Heart left ventricle (tissue), 16 donors: Measurements from ENCODE around the gene SPACA5. TPM values are rescaled to one million over a fixed set of nuclear protein-coding genes. Genes with fewer than 3 reads are reported as not detected.

ENCODE experiments used
- ATAC-seq, 4 donors: fragments of 200-7000 bp; cut with Tn5 transposase; one replicate each; pipeline ENCODE4 v1.9.1; 2020 to 2022; ENCODE audit warnings: moderate library complexity in 4 of 4, mild to moderate bottlenecking in 3 of 4, moderate number of reproducible peaks in 1 of 4
- DNase-seq, 5 donors: peaks; one replicate each; pipeline ENCODE4 v3.0.0-alpha.2; 2020
- H3K27ac ChIP-seq, 12 donors: fragments of 200-600 bp; sonication (generic) in 4 of 12; one replicate each; pipeline versions ENCODE4 v1.5.0 to v1.8.0; 2016 to 2022; ENCODE audit warnings: mild to moderate bottlenecking in 2 of 12
- H3K27me3 ChIP-seq, 9 donors: fragments of 200-600 bp; sonication (generic) in 2 of 9; one replicate each; pipeline versions ENCODE4 v1.5.1 to v1.8.0; 2016 to 2022; ENCODE audit warnings: mild to moderate bottlenecking in 3 of 9
- H3K36me3 ChIP-seq, 9 donors: fragments of 200-600 bp; sonication (generic) in 2 of 9; one replicate each; pipeline versions ENCODE4 v1.5.0 to v1.8.0; 2018 to 2022; ENCODE audit warnings: mild to moderate bottlenecking in 2 of 9
- H3K4me1 ChIP-seq, 12 donors: fragments of 200-600 bp; sonication (generic) in 4 of 12; one replicate each; pipeline versions ENCODE4 v1.5.0 to v1.8.0; 2016 to 2022; ENCODE audit warnings: mild to moderate bottlenecking in 3 of 12
- H3K4me3 ChIP-seq, 12 donors: fragments of 200-600 bp; sonication (generic) in 4 of 12; one replicate each; pipeline versions ENCODE4 v1.5.0 to v1.8.0; 2017 to 2022; ENCODE audit warnings: mild to moderate bottlenecking in 9 of 12, moderate library complexity in 4 of 12
- H3K9me3 ChIP-seq, 12 donors: fragments of 200-600 bp; sonication (generic) in 4 of 12; one replicate each; pipeline versions ENCODE4 v1.5.0 to v1.8.0; 2016 to 2022; ENCODE audit warnings: mild to moderate bottlenecking in 1 of 12
- POLR2A ChIP-seq, 2 donors: fragments of 450-650 bp; IDR thresholded peaks; one replicate each; pipeline ENCODE4 v1.6.1; 2017; ENCODE audit warnings: antibody characterized with exemption in 2 of 2, mild to moderate bottlenecking in 2 of 2, moderate library complexity in 2 of 2
- WGBS, 4 donors: extraction: QIAGEN DNeasy Blood & Tissue Kit in 2 of 4; methylation state at CpG; one replicate each; pipeline versions ENCODE4 v1.1.5 to v1.1.7; 2013 to 2018; 5-methylcytosine and 5-hydroxymethylcytosine counted together
- intact Hi-C, 10 donors: fragments of 100-400 bp; cut with DNase I; formaldehyde crosslinking; loops; one replicate each; pipeline versions ENCODE4 v1.11.1 to v1.14.2; 2022
- polyA plus RNA-seq, 2 donors: library from polyadenylated mRNA; stranded (reverse); fragments of 200-250 nt; gene quantifications; one replicate each; pipeline ENCODE4 v1.2.3, GENCODE V29; 2013
- total RNA-seq, 9 donors: library from RNA; depleted of rRNA in 2 of 9; stranded (reverse); fragments of >200 nt in 2 of 9; fragmentation: NEBNext Ultra II Directional in 3 of 9; extraction: Animal tissue kit (Norgen Biotek cat#: 25700) in 3 of 9; gene quantifications; one replicate each; pipeline versions ENCODE4 v1.1.0 to v1.2.4, GENCODE V29; 2016 to 2023
- TF ChIP-seq, protein P1 (sequence below), 12 donors: fragments of 200-600 bp; sonication (generic) in 4 of 12; IDR thresholded peaks; one replicate each; pipeline versions ENCODE4 v1.5.0 to v1.8.0; 2018 to 2022; ENCODE audit warnings: antibody characterized with exemption in 12 of 12, mild to moderate bottlenecking in 5 of 12
- donor health status: ischemic (EF 13 %, LVEDD 7.1; RV severe dilation, severe dysfunction).
- donor health status: healthy with polysubstance abuse.
- donor health status: DM: no; HTN: yes; CAD: no.
- donor health status: DM: no; HTN: no; CAD: no.
- donor health status: ischemic (EF 25% LVEDD 6.9; RV normal size, moderate dysfunction).
- donor health status: ischemic (EF 25% LVEDD 5.7; RV mildly dilated, moderate dysfunction).
- donor health status: healthy.
- donor health status: DM: yes; HTN: yes; CAD: no.
- donor health status: ischemic (EF 35%, LVEDD 5.7; RV mildly dilated, moderate dysfunction).
- donor health status: nonischemic (EF 11% LVEDD 7.7; RV severe dilation, severe dysfunction).
- donor health status: DM: yes; HTN: yes; CAD: no.
- donor health status: PGD.
- donor health status: ischemic (EF 29% LVEDD 5.4; RV normal size, mild dysfunction).
- donor health status: nonischemic (EF 23%, LVEDD 6.1; RV moderate dilation, normal function).

SPACA5 gene
- total and polyA plus RNA-seq, 11 donors: not detected

DNA sequence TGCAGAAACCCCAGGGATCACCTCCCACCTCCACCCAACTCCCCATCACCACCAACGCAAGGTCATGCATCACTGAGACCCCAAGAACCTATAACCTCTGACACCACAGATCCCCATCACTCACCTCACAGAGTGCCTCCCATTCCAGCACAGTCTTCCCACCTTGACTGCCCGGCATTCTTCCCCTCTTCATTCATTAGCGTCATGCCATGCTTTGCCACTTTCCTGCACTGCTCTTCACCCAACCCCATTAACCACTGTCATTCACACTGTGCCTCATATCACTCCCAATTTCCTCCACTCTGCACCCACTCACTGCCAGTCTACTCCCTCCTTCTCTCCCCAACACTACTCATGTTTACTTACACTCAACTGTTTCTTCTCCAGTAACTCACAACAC lies 33.6 kb upstream of the SPACA5 start:
- no peak for ATAC-seq
- intact Hi-C loops: no loop called here
- H3K9me3 ChIP-seq: peaks cover 0 to 87% (median 36%) of the 10 kb centered on the region in 12 donors
- TF ChIP-seq, protein P1, sequence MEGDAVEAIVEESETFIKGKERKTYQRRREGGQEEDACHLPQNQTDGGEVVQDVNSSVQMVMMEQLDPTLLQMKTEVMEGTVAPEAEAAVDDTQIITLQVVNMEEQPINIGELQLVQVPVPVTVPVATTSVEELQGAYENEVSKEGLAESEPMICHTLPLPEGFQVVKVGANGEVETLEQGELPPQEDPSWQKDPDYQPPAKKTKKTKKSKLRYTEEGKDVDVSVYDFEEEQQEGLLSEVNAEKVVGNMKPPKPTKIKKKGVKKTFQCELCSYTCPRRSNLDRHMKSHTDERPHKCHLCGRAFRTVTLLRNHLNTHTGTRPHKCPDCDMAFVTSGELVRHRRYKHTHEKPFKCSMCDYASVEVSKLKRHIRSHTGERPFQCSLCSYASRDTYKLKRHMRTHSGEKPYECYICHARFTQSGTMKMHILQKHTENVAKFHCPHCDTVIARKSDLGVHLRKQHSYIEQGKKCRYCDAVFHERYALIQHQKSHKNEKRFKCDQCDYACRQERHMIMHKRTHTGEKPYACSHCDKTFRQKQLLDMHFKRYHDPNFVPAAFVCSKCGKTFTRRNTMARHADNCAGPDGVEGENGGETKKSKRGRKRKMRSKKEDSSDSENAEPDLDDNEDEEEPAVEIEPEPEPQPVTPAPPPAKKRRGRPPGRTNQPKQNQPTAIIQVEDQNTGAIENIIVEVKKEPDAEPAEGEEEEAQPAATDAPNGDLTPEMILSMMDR (IDR thresholded peaks at IDR 0.05): no peak
- no peak for TF ChIP-seq POLR2A (IDR thresholded peaks at IDR 0.05)
- no peaks in the 10 kb centered on the region for H3K27me3 ChIP-seq
- H3K4me3 ChIP-seq: no peak overlapping the region
- H3K27ac ChIP-seq: no peak overlapping the region
- H3K4me1 ChIP-seq: no peaks in the 10 kb centered on the region
- peaks cover 2 to 32% (median 12%) of the 10 kb centered on the region in 9 donors for H3K36me3 ChIP-seq
- WGBS, 4 donors: 87 to 98% (median 94%) methylated on average over 3 of the region's 3 CpGs
- DNase-seq: no peak

DNA sequence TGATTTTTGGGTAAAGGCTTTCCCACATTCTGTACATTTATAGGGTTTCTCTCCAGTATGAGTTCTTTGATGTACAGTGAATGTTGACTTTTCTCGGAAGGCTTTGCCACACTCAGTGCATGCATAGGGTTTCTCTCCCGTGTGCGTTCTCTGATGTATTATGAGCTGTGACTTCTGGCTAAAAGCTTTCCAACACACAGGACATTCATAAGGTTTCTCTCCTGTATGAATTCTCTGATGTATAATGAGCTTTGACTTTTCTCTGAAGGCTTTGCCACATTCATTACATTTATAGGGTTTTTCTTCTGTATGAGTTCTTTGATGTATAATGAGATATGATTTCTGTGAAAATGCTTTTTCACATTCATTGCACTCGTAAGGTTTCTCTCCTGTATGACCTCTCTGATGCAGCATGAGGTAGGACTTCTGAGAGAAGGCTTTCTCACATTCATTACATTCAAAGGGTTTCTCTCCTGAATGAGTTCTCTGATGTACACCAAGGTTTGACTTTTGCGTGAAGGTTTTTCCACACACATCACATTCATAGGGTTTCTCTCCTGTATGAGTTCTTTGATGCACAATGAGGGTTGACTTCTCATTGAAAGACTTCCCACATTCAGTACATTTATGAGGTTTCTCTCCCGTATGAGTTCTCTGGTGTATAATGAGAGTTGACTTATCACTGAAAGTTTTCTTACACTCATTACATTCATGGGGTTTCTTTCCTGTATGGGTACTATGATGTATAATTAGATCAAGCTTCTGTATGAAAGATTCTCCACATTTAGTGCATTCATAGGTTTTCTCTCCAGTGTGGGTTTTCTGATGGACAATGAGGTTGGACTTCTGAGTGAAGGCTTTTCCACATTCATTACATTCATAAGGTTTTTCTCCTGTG lies 30.3 kb upstream of the SPACA5 start:
- Histone ChIP-seq H3K4me3 (no peak overlapping the region), H3K27ac (no peak overlapping the region), H3K4me1 (no peaks in the 10 kb centered on the region), H3K36me3 (peaks cover 2 to 62% (median 38%) of the 10 kb centered on the region in 9 donors), H3K27me3 (no peaks in the 10 kb centered on the region), H3K9me3 (peaks cover 0 to 98% (median 48%) of the 10 kb centered on the region in 12 donors)
- ATAC-seq (no peak), DNase-seq (no peak)
- no peak for TF ChIP-seq POLR2A (IDR thresholded peaks at IDR 0.05)
- TF ChIP-seq, protein P1 (IDR thresholded peaks at IDR 0.05): no peak
- 86 to 98% (median 95%) methylated on average over 6 of the region's 6 CpGs for WGBS, 4 donors
- intact Hi-C loops: no loop called here

DNA sequence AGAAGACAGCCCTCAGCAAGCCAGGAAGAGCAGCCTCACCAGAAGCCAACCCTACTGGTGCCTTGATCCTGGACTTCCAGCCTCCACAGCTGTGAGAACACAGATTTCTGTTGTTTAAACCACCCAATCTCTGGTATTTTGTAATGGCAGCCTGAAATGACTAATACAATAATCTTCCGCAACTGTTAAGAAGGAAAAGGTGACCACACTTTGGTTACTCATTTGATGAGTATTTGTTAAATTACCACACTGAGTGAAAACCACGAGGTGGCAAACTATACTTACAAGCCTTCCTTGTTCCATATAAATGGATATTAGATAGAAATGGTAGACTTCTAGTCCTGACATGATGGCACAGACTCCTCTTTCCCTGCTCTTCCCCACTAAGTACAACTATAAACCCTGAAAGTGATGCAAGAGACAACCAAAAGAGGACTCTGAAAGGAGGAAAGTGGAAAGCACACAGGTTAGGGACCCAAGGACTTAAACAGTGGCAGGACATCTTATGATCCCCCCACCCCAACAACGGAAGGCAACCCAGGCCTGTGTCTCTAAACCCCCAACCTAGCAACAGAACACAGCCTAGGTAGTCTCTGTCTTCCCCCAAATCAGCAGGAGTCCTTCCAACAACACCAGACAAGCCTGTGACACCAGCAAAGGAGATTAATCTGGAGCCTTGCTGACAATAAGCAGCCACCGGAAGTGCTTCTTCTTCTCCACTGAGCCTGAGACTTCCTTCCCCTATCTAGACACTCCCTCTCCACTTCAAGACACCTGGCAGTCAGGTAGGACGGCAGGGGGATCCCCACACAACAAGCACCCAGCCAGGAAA lies 15.3 kb upstream of the SPACA5 start:
- DNase-seq: no peak
- intact Hi-C loops: no loop called here
- ATAC-seq: no peak
- Histone ChIP-seq H3K4me3 (no peak overlapping the region), H3K9me3 (peaks cover 0 to 2% (median 0%) of the 10 kb centered on the region in 12 donors), H3K4me1 (no peaks in the 10 kb centered on the region), H3K36me3 (peaks cover 0 to 23% (median 14%) of the 10 kb centered on the region in 9 donors), H3K27me3 (no peaks in the 10 kb centered on the region), H3K27ac (no peak overlapping the region)
- TF ChIP-seq, protein P1 (IDR thresholded peaks at IDR 0.05): no peak
- TF ChIP-seq POLR2A (IDR thresholded peaks at IDR 0.05): no peak
- 62 to 85% (median 72%) methylated on average over 5 of the region's 5 CpGs for WGBS, 4 donors

DNA sequence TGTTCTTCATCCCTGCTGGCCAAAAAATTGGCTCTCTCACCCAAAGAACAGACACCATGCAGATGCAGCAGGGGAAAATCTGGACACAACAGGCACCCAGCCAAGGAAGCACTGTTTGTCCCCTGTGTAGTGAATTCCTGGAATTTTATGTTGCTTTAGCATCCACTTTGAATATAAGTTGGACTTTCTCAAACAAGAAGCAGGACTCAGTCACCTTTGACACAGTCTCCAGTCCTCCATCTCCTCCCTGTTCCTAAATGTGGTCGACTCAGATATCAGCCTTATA lies 14.8 kb upstream of the SPACA5 start:
- 44 to 69% (median 50%) methylated on average over 1 of the region's 1 CpG for WGBS, 4 donors

More for the DNA sequence above, 14.8 kb upstream of the SPACA5 start:
- Histone ChIP-seq H3K36me3 (peaks cover 0 to 29% (median 10%) of the 10 kb centered on the region in 9 donors), H3K4me1 (no peaks in the 10 kb centered on the region), H3K27me3 (no peaks in the 10 kb centered on the region), H3K9me3 (peaks cover 0 to 7% (median 0%) of the 10 kb centered on the region in 12 donors), H3K4me3 (no peak overlapping the region), H3K27ac (no peak overlapping the region)
- intact Hi-C loops: no loop called here
- no peak for ATAC-seq
- DNase-seq: no peak
- TF ChIP-seq POLR2A (IDR thresholded peaks at IDR 0.05): no peak
- TF ChIP-seq, protein P1 (IDR thresholded peaks at IDR 0.05): no peak
